Liver (tissue), 3 donors: ENCODE measurements around the gene NUDCD2.

Experiments used
- CTCF ChIP-seq: fragments of 150-350 bp; IDR thresholded peaks from 2 replicates; pipeline ENCODE4 v1.5.1; 2017; ENCODE audit warnings: improper control_type of control experiment, low read depth, low read length; ENCODE audit not compliant: missing input control
- FOXA1 ChIP-seq: IDR thresholded peaks from 2 replicates; pipeline ENCODE4 v1.6.1; 2016; ENCODE audit warnings: antibody characterized with exemption
- GABPA ChIP-seq, 2 donors: IDR thresholded peaks in 1 of 2; conservative IDR thresholded peaks in 1 of 2; 2 replicates each; pipeline ENCODE4 v1.6.1; 2016; ENCODE audit warnings: antibody characterized with exemption in 2 of 2, mild to moderate bottlenecking in 1 of 2, moderate library complexity in 1 of 2
- JUND ChIP-seq, 2 donors: IDR thresholded peaks; 2 replicates each; pipeline ENCODE4 v1.6.1; 2016; ENCODE audit warnings: antibody characterized with exemption in 2 of 2
- SP1 ChIP-seq: IDR thresholded peaks from 2 replicates; pipeline ENCODE4 v1.6.1; 2018; ENCODE audit warnings: antibody characterized with exemption, mild to moderate bottlenecking
- TF ChIP-seq, protein P1 (sequence below): IDR thresholded peaks from 2 replicates; pipeline ENCODE4 v1.6.1; 2016; ENCODE audit warnings: antibody characterized with exemption
- TF ChIP-seq, protein P2 (sequence below): IDR thresholded peaks from 2 replicates; pipeline ENCODE4 v1.6.1; 2016; ENCODE audit warnings: antibody characterized with exemption, mild to moderate bottlenecking
- donor health status: healthy.
- donor health status: healthy.

- TF ChIP-seq CTCF (no peak), GABPA (IDR thresholded peaks at IDR 0.05 in 1 of 2, conservative IDR thresholded peaks at IDR 0.05 in 1 of 2) (no peak), SP1 (no peak), JUND (IDR thresholded peaks at IDR 0.05) (no peak), FOXA1 (no peak)
- TF ChIP-seq, protein P1, sequence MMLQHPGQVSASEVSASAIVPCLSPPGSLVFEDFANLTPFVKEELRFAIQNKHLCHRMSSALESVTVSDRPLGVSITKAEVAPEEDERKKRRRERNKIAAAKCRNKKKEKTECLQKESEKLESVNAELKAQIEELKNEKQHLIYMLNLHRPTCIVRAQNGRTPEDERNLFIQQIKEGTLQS, result no peak
- TF ChIP-seq, protein P2, sequence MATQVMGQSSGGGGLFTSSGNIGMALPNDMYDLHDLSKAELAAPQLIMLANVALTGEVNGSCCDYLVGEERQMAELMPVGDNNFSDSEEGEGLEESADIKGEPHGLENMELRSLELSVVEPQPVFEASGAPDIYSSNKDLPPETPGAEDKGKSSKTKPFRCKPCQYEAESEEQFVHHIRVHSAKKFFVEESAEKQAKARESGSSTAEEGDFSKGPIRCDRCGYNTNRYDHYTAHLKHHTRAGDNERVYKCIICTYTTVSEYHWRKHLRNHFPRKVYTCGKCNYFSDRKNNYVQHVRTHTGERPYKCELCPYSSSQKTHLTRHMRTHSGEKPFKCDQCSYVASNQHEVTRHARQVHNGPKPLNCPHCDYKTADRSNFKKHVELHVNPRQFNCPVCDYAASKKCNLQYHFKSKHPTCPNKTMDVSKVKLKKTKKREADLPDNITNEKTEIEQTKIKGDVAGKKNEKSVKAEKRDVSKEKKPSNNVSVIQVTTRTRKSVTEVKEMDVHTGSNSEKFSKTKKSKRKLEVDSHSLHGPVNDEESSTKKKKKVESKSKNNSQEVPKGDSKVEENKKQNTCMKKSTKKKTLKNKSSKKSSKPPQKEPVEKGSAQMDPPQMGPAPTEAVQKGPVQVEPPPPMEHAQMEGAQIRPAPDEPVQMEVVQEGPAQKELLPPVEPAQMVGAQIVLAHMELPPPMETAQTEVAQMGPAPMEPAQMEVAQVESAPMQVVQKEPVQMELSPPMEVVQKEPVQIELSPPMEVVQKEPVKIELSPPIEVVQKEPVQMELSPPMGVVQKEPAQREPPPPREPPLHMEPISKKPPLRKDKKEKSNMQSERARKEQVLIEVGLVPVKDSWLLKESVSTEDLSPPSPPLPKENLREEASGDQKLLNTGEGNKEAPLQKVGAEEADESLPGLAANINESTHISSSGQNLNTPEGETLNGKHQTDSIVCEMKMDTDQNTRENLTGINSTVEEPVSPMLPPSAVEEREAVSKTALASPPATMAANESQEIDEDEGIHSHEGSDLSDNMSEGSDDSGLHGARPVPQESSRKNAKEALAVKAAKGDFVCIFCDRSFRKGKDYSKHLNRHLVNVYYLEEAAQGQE, result no peak
Observed at GRCh38 chr5:163424836-163425235, 35.1 kb downstream of the NUDCD2 start.
